HCT116 (cell line): Measurements from ENCODE around the gene ATP11B. TPM values are rescaled to one million over a fixed set of nuclear protein-coding genes. Genes with fewer than 3 reads are reported as not detected.

Experiments used
- ATAC-seq: fragments of 200-7000 bp; cut with Tn5 transposase; 2 replicates; pipeline ENCODE4 v1.9.1; 2020; ENCODE audit warnings: mild to moderate bottlenecking, moderate library complexity
- BruUV-seq: library from RNA; stranded (reverse); fragments of 400-500 nt; replicated peaks from 2 replicates; lab custom pipeline; 2021; lab: Mats Ljungman, UMichigan
- CTCF ChIA-PET: fragments of 300-600 bp; sonication (Branson Sonifier 250); formaldehyde crosslinking; loops from one replicate; lab custom pipeline; 2021; ENCODE audit warnings: antibody characterized with exemption; lab: Charles Lee
- POLR2A ChIA-PET: fragments of 300-600, 350-600 bp; sonication (Branson Sonifier 250); formaldehyde crosslinking; loops from one replicate; lab custom pipeline; 2021; ENCODE audit warnings: antibody characterized with exemption; lab: Charles Lee
- RAD21 ChIA-PET, 2 experiments: fragments of 300-600 bp; sonication (Branson Sonifier 250); formaldehyde crosslinking; loops; one replicate each; lab custom pipeline; 2023; ENCODE audit warnings: low total read pairs in 2 of 2; ENCODE audit not compliant: uncharacterized antibody in 2 of 2, unreplicated experiment in 2 of 2, low non-redundant PET in 1 of 2; lab: Charles Lee
- DNase-seq: peaks from one replicate; pipeline ENCODE4 v3.0.0-alpha.2; 2010; ENCODE audit warnings: low read depth, low spot score
- H2AFZ ChIP-seq: fragments of 200-600 bp; shearing (Covaris generic), sonication (generic); 2 replicates; pipeline ENCODE4 v1.6.1; 2017; ENCODE audit warnings: low read depth, mixed run types, mixed read lengths, antibody characterized with exemption, low read length; ENCODE audit not compliant: poor library complexity, severe bottlenecking
- H3K27ac ChIP-seq: 2 replicates; pipeline ENCODE4 v1.5.1; 2012; ENCODE audit warnings: low read depth, low read length
- H3K27me3 ChIP-seq: fragments of 200-600 bp; sonication (generic); 2 replicates; pipeline ENCODE4 v1.6.1; 2016; ENCODE audit warnings: mixed run types, low read length, mixed read lengths; ENCODE audit not compliant: insufficient read depth
- H3K36me3 ChIP-seq, 2 experiments: fragments of 200-500 bp in 1 of 2; fragments of 200-600 bp in 1 of 2; sonication (Bioruptor generic) in 1 of 2; sonication (generic) in 1 of 2; 2 replicates each; pipeline versions ENCODE4 v1.5.1 to v1.6.1; 2014 to 2016; ENCODE audit warnings: low read length in 2 of 2, inconsistent platforms in 1 of 2, mixed read lengths in 1 of 2, mixed run types in 1 of 2; ENCODE audit not compliant: insufficient read depth in 2 of 2, control insufficient read depth in 1 of 2
- H3K4me1 ChIP-seq, 2 experiments: fragments of 200-600 bp in 1 of 2; sonication (generic) in 1 of 2; 2 replicates each; pipeline versions ENCODE4 v1.5.1 to v1.6.1; 2012 to 2017; ENCODE audit warnings: low read length in 2 of 2, inconsistent platforms in 1 of 2, mild to moderate bottlenecking in 1 of 2, mixed read lengths in 1 of 2, mixed run types in 1 of 2, moderate library complexity in 1 of 2; ENCODE audit not compliant: insufficient read depth in 2 of 2, control insufficient read depth in 1 of 2
- H3K4me2 ChIP-seq: fragments of 200-600 bp; sonication (generic); 2 replicates; pipeline ENCODE4 v1.6.1; 2017; ENCODE audit warnings: mixed run types, low read length, mixed read lengths
- H3K4me3 ChIP-seq, 2 experiments: fragments of 200-600 bp in 1 of 2; sonication (generic) in 1 of 2; replicated peaks in 1 of 2; 2 replicates each; pipeline ENCODE4 v1.5.1; 2011 to 2016; ENCODE audit warnings: low read length in 2 of 2, control low read depth in 1 of 2, low read depth in 1 of 2, mild to moderate bottlenecking in 1 of 2, mixed read lengths in 1 of 2, mixed run types in 1 of 2
- H3K79me2 ChIP-seq: fragments of 200-600 bp; sonication (generic); 2 replicates; pipeline ENCODE4 v1.6.1; 2017; ENCODE audit warnings: mild to moderate bottlenecking, mixed run types, low read length, moderate library complexity, mixed read lengths; ENCODE audit not compliant: insufficient read depth
- H3K9ac ChIP-seq: fragments of 200-600 bp; sonication (generic); 2 replicates; pipeline ENCODE4 v1.6.1; 2016; ENCODE audit warnings: low read length, mixed read lengths
- H3K9me2 ChIP-seq: fragments of 200-600 bp; sonication (generic), shearing (Covaris generic); 2 replicates; pipeline ENCODE4 v1.6.1; 2017; ENCODE audit warnings: mixed run types, mild to moderate bottlenecking, moderate library complexity; ENCODE audit not compliant: insufficient read depth
- H3K9me3 ChIP-seq, 2 experiments: fragments of 200-500 bp in 1 of 2; fragments of 200-600 bp in 1 of 2; sonication (Bioruptor generic) in 1 of 2; sonication (generic) in 1 of 2; 2 replicates each; pipeline ENCODE4 v1.6.1; 2014 to 2017; ENCODE audit warnings: low read length in 2 of 2, mixed read lengths in 2 of 2, inconsistent platforms in 1 of 2, low read depth in 1 of 2, mild to moderate bottlenecking in 1 of 2, mixed run types in 1 of 2, moderate library complexity in 1 of 2; ENCODE audit not compliant: control insufficient read depth in 1 of 2, insufficient read depth in 1 of 2
- H4K20me1 ChIP-seq: fragments of 200-600 bp; sonication (generic), shearing (Covaris generic); 2 replicates; pipeline ENCODE4 v1.6.1; 2017; ENCODE audit warnings: mixed run types, mild to moderate bottlenecking, moderate library complexity; ENCODE audit not compliant: insufficient read depth
- CEBPB ChIP-seq: IDR thresholded peaks from 2 replicates; pipeline ENCODE4 v1.6.1; 2012; ENCODE audit warnings: low read depth
- EGR1 ChIP-seq: IDR thresholded peaks from 2 replicates; pipeline ENCODE4 v1.6.1; 2012; ENCODE audit warnings: low read depth
- ELF1 ChIP-seq: IDR thresholded peaks from 2 replicates; pipeline ENCODE4 v1.6.1; 2012; ENCODE audit warnings: low read depth, borderline replicate concordance
- MAX ChIP-seq: IDR thresholded peaks from 2 replicates; pipeline ENCODE4 v1.6.1; 2012
- POLR2A ChIP-seq: IDR thresholded peaks from 2 replicates; pipeline ENCODE4 v1.7.0; 2011; ENCODE audit warnings: borderline replicate concordance; ENCODE audit not compliant: insufficient read depth, insufficient read length; ENCODE audit errors: extremely low read depth
- POLR2AphosphoS5 ChIP-seq: IDR thresholded peaks from 2 replicates; pipeline ENCODE4 v1.6.1; 2011; ENCODE audit warnings: mild to moderate bottlenecking, low read depth, low read length, moderate library complexity
- SIN3A ChIP-seq: IDR thresholded peaks from 2 replicates; pipeline ENCODE4 v1.6.1; 2012; ENCODE audit warnings: low read depth
- SP1 ChIP-seq: IDR thresholded peaks from 2 replicates; pipeline ENCODE4 v1.6.1; 2012; ENCODE audit warnings: low read depth
- YY1 ChIP-seq: IDR thresholded peaks from 2 replicates; pipeline ENCODE4 v1.6.1; 2011; ENCODE audit warnings: low read length, low read depth, moderate library complexity, mild to moderate bottlenecking; ENCODE audit not compliant: insufficient replicate concordance; ENCODE audit errors: extremely low read depth
- intact Hi-C: fragments of 100-400 bp; cut with micrococcal nuclease; formaldehyde crosslinking; loops from 2 replicates; pipeline ENCODE4 v1.10.0; 2022
- total RNA-seq: library from RNA; stranded (reverse); gene quantifications from one replicate; pipeline ENCODE4 v1.2.1, GENCODE V29; 2021; ENCODE audit not compliant: unreplicated experiment
- TF ChIP-seq, protein P1 (sequence below): IDR thresholded peaks from 2 replicates; pipeline ENCODE4 v1.6.1; 2012
- TF ChIP-seq, protein P2 (sequence below), 3 experiments: fragments of 200-600 bp in 1 of 3; sonication (generic) in 1 of 3; IDR thresholded peaks in 2 of 3; conservative IDR thresholded peaks in 1 of 3; 2 replicates each; pipeline ENCODE4 v1.5.1; 2012 to 2017; ENCODE audit warnings: low read depth in 2 of 3, low read length in 2 of 3, antibody characterized with exemption in 1 of 3, borderline replicate concordance in 1 of 3, control low read depth in 1 of 3, mild to moderate bottlenecking in 1 of 3, mixed read lengths in 1 of 3, mixed run types in 1 of 3, moderate library complexity in 1 of 3; ENCODE audit not compliant: insufficient read depth in 1 of 3

ATP11B gene
- total RNA-seq, 1 experiment from 2014 or later, result 53.0 TPM

DNA sequence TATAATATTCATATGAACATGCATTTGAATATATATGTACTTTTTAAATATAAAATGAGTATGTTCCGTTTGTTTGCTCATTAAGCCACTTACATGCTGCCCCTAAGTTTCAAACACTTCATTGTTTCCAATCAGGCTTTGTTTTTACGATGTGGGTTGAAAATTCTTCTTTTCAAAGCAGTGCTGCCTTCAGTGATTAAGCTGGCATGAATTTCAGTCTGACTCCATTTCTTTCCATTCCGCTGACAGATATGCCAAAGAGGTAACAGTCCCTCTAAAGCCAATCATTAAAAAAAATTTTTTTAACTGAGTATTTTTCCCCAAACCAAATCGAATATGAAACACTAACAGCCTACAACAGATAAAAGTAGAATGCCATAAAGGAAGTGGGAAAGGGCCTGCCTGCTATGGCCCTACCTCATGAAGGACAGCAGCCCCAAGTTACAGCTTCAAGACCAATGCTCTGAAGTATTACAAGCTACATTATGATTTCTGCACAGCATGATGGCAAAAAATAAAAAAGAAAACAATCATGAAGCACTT, 147.0 kb downstream of the ATP11B start:
- Histone ChIP-seq H3K4me1 (no peaks in the 10 kb centered on the region), H3K27me3 (no peaks in the 10 kb centered on the region), H3K27ac (no peak overlapping the region), H2AFZ (no peak overlapping the region), H3K36me3 (peaks cover 4 to 7% of the 10 kb centered on the region in 2 experiments; a peak in 2 of 4 replicates), H3K4me3 (no peak overlapping the region), H4K20me1 (no peaks in the 10 kb centered on the region), H3K4me2 (no peak overlapping the region), H3K9me3 (no peaks in the 10 kb centered on the region), H3K9me2 (no peaks in the 10 kb centered on the region), H3K9ac (no peak overlapping the region), H3K79me2 (no peaks in the 10 kb centered on the region)
- POLR2A ChIA-PET, result no interaction called here
- DNase-seq (no peak), ATAC-seq (no peak)
- BruUV-seq, result no TSS peak
- intact Hi-C loops, result no loop called here
- TF ChIP-seq, protein P1, sequence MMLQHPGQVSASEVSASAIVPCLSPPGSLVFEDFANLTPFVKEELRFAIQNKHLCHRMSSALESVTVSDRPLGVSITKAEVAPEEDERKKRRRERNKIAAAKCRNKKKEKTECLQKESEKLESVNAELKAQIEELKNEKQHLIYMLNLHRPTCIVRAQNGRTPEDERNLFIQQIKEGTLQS, result no peak
- TF ChIP-seq, protein P2, sequence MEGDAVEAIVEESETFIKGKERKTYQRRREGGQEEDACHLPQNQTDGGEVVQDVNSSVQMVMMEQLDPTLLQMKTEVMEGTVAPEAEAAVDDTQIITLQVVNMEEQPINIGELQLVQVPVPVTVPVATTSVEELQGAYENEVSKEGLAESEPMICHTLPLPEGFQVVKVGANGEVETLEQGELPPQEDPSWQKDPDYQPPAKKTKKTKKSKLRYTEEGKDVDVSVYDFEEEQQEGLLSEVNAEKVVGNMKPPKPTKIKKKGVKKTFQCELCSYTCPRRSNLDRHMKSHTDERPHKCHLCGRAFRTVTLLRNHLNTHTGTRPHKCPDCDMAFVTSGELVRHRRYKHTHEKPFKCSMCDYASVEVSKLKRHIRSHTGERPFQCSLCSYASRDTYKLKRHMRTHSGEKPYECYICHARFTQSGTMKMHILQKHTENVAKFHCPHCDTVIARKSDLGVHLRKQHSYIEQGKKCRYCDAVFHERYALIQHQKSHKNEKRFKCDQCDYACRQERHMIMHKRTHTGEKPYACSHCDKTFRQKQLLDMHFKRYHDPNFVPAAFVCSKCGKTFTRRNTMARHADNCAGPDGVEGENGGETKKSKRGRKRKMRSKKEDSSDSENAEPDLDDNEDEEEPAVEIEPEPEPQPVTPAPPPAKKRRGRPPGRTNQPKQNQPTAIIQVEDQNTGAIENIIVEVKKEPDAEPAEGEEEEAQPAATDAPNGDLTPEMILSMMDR (IDR thresholded peaks at IDR 0.05 in 2 of 3, conservative IDR thresholded peaks at IDR 0.05 in 1 of 3; ENCODE audit: borderline replicate concordance in 1 of 3, insufficient read depth in 1 of 3, low read depth in 2 of 3, low read length in 2 of 3), result no peak
- no peak for TF ChIP-seq POLR2AphosphoS5
- TF ChIP-seq SIN3A, result no peak
- TF ChIP-seq MAX, result no peak
- no peak for TF ChIP-seq EGR1
- TF ChIP-seq SP1, result no peak
- CTCF ChIA-PET, result no interaction called here
- RAD21 ChIA-PET, result no interaction called here

- Histone ChIP-seq H3K79me2 (no peaks in the 10 kb centered on the region), H3K36me3 (peaks cover 6 to 12% of the 10 kb centered on the region in 2 experiments; a peak in 3 of 4 replicates), H3K9me2 (no peaks in the 10 kb centered on the region), H3K4me1 (no peaks in the 10 kb centered on the region), H3K4me3 (no peak overlapping the region), H4K20me1 (no peaks in the 10 kb centered on the region), H3K4me2 (no peak overlapping the region), H3K27me3 (no peaks in the 10 kb centered on the region), H2AFZ (no peak overlapping the region), H3K9ac (no peak overlapping the region), H3K9me3 (no peaks in the 10 kb centered on the region), H3K27ac (no peak overlapping the region)
- BruUV-seq, result no TSS peak
- ChIA-PET RAD21 (no interaction called here), POLR2A (no interaction called here), CTCF (no interaction called here)
- ATAC-seq (no peak), DNase-seq (no peak)
- intact Hi-C loops, result no loop called here
- no peak for TF ChIP-seq YY1
- TF ChIP-seq EGR1, result no peak
- no peak for TF ChIP-seq MAX
- no peak for TF ChIP-seq CEBPB
- no peak for TF ChIP-seq SIN3A
- TF ChIP-seq SP1, result no peak
- no peak for TF ChIP-seq POLR2A
- TF ChIP-seq ELF1, result no peak
Measured at GRCh38 chr3:182941719-182942118, 148.4 kb downstream of the ATP11B start.
